NCI-H748 (cell line): Measurements from ENCODE around the gene PLXDC2.

ENCODE experiments used
- DNase-seq: peaks from one replicate; lab custom pipeline; 2025; ENCODE audit not compliant: unreplicated experiment; lab: John Stamatoyannopoulos, UW

Gene PLXDC2

DNA sequence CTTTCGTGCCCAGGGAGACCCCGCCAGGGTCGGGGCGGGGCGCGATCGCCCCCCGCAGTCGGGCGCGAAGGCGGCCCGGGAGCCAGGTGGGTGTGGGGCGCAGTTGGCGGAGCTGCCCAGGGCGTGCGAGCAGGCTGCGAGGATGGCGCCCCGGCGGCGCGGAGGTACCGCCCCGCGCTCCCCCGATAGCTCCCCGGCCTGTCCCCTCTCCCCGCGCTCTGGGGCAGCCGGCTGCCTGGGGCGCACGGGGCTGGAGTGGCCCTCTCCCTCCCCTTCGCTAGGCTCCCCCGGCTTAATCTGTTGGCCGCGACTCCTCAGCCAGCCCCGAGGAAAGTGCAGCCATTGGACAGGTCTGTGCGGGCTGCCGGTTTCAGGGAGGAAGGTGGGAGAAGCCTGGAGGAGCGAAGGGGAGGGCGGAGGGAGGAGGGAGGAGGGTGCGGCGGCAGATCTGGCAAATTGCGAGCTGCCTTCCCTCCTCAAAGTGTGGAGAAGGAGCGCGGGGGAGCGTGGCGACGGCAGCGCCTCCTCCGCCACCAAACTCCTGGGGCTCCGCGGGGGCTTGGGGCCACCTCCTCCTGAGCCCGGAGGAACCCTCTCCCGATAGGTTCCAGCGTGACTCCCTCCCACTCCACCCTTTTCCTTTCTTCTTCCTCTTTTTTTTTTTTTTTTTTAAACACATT, 361 bp upstream of the PLXDC2 start:
- peak; percentile 53 for DNase-seq

DNA sequence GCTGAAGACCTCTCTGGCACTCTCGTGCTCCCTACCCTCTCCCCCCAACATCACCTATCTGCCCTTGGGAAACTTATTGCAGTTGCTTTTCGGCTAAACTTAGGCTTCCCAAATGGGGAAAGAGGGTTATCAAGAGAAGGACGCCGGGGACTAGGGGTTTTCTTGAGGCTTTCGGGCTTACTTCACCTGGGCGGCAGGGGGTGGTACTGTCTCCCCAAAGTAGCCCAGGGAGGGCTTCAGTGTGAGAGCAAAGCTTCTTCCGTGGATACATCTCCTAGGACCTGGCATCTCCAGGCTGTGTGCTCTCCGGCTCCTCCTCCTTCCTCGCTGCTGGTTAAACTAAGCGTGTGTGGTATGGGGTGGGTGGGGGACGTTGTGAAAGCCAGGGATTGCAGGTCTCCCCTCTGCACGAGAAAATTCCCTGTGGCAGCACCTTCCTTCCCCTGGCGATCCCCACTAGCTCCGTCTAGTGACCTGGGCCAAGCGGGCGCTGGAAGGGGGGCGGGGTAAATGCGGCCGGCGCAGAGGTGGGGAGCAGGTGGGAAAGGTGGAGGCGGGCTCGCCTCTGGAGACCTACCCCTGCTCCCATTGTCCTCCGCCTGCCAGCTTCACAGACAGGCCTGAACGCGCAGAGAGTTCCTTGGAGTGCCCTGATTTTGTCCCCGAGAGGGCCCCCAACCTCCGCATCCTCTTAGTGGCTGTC, 1.1 kb downstream of the PLXDC2 start:
- peak; percentile 59 for DNase-seq

DNA sequence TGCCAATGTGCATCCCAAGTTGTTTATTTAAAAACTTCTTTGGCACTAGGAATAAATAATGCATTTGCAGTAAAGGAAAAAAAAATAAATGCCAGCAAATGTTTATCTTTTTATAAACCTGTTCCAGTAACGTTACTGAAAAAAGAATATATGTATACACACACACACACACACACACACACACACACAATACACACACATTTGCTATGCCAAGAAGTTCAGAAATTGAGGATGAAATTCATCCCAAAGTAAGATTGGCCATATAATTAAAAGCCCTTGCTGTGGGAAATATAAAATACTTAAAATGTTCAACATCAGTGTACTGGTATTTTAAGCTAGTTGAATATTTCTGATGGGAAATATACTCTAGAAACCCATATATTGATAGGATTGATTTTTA, 2.6 kb downstream of the PLXDC2 start:
- DNase-seq, result no peak

DNA sequence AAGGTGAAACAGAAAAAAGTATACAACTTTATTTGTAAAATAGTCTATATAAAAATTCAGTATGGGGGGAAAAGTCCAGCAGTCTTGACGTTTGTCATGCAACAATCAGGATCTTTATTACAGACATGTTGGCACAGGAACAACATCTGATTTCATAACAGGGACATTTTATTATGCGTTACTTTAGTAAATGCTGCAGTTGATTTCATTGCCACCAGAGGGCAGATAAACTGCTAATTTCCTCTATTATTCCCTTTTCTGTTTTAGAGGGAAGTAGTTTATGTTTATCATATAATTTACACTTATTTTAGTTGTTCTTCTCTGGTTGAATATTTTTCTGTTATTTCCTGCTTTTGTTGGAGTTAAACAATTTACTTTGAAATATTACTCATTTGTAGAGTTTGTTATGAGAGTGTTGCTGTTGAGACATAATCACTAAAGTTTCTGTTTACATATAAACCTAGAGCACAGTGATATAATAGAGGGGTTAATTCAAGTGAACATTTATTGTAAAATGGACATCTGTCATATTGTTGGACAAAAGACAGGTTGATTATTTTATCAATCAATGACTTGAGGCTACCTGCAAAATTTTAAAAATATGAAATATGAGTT, 3.3 kb downstream of the PLXDC2 start:
- DNase-seq, result peak; percentile 34

DNA sequence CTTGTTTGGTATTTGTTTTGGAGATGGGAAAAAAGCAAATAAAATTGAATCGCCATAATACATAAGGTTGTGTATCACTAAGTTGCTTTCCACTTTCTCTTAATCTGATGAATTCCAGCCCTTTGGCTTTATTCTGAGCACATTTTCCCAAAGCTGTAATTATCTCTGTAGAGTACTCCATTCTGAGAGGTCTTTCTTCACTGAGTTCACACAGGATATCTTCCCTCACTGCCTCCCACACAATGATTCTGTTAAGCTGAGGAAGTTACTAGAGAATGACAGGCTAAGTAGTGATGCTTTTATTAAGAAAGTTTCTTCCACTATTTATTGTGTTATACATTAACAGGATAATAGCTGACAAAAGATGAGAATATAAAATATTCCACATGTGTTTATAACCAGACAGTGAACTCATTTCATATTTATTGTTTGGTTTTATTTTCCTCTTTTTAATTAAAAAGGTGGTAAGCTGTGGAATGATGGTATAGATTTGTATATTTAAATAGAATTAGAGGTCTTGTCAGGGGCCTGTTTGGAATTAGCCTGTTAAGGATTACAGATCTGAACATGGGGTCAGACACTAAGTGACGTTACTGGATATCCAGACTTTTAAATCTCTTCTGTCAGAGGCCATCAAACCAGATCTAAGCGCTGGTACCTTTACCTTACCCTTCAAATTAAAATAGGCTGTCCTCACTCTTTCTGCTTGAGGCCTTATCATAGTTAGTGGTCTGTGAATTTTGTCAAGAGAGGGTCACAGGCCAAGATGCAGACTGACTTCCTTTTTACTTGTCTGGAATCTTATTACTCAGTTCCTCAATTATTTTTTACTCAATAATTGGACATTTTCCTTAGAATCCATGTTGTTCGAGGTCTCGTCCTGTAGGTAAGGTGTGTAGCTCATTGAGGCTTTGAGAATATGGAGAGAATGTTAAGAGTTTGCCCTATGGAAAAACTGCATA, 8.4 kb downstream of the PLXDC2 start:
- DNase-seq, result no peak

DNA sequence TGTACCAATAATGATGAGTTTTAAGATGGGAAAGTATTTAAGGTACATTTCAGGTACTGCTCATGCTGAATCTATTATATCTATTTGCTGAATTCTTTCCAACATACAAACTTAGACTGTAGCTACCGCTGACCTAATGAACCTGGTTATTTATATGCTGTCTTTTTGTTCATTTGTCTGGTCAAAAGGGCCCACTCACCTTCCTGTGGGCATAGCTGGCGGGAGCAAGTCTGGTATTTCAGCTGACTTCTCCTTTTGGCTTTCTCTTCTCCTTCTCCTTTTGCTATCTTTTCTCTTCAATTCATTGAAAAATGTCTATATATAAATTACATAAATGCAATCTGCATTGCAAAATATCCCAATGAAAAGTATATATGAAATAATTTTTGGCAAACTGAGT, 9.5 kb downstream of the PLXDC2 start:
- no peak for DNase-seq

DNA sequence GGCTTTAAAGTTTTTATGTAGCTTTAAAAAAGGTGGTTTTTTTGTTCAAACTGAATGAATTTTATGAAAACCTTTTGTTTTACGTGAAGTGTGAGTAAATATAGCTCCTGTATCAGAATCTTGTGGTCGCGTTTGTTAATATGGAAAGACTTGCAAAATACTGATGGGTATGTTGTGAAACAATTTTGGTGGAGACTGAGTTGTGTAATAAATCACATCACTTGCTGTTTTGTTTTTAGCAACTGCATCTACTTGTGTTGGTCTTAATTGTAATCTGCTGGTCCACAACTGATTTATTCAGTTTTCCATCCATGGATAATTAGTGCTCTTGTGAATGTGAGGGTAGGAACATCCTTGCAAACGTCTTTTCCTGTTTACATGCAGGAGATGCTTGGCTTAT, 10.5 kb downstream of the PLXDC2 start:
- no peak for DNase-seq

DNA sequence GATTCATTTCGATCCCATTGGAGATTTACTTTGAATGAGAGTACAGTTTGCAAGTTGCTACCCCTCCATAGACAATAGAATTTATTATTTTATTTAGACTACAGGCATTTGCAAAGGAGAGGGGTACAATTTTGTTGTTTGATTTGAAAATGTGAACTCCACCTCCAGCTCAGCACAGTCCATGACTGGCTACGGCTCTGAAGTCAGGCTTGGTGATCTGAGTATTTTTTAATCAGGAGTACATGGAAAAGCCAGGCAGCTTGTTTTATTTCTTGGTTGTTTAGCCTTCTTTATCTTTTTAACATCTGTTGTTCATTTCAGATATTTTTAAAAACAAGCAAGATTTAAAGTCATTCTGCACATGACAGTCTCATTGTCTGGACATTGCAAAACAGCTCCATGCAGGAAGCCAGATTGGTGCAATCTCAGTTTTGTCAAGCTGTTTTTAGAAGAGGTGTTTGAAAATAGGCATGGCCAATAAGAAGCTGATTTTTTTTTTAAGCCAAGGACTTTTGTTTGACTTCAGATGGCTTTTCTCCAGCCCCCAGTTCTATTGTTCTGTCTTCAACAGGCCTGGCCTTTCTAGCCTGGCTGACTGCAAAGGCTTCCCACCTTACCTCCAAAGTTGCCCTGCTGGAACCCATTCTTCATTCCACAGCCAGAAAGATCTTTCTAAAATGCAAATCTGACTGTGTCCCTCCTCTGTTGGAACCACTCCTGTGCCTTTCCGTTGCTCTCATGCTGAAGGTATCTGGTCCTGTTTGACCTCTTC, 12.2 kb downstream of the PLXDC2 start:
- DNase-seq, result no peak

DNA sequence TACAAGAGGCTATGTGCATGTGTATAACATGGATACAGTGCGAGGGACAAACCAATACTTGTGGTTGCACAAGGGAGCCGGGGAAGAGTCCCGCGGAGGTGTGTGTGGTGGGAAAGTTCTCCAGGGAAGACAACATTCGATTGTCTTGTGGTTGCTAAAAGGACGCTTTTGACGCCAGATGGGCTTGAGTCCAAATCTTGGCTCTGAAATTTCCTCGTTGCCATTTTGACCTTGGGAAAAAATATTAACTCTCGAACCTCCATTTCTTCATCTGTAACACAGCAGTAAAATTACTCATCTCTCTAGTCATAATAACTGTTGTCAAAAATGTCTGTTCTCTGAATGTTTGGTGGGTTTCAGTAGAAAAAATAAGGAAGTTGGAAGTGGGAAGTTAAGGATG, 16.5 kb downstream of the PLXDC2 start:
- no peak for DNase-seq

DNA sequence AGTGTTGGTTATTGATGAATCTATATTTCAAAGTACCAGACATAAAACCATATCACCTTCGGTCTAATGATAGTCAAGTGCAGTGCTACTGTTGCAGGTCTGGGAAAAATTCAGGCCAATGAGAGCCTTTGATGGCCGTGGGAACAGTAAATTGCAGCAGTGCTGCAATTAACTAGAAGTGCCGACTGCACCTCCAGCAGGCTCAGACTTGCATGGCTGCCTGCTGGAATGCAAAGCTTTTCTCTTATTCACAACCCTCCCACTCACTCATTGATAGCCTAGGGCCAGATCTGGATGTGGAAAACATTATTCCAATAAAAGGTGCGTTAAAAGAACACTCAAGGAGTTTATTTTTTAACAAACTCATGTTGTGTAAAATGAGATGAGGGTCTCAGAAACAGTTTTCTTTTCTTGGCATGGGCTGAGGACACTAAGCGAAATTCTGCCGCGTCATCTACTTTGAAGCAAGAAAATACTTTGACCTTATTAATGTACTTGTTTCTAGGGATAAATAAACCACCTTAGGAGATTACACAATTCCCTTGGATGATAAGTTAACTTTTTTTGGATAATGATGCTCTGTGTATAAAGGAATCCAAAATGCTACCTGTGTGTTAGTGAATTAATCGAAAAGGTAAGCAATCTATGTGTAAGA, 17.1 kb downstream of the PLXDC2 start:
- no peak for DNase-seq

DNA sequence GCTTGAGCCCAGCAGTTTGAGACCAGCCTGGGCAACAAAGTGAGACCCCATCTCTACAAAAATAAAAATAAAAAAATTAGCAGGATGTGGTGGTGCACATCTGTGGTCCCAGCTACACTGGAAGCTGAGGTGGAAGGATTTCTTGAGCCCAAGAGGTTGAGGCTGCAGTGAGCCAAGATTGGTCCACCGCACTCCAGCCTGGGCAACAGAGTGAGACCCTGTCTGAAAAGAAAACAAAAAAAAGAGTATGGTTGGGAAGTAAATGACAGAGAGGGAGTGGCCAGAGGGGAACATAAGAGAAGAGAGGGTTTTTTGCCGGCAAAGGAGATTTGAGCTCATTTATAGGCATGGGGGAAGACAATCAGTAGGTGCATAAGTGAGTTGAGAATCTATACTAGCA, 19.7 kb downstream of the PLXDC2 start:
- DNase-seq, result no peak

DNA sequence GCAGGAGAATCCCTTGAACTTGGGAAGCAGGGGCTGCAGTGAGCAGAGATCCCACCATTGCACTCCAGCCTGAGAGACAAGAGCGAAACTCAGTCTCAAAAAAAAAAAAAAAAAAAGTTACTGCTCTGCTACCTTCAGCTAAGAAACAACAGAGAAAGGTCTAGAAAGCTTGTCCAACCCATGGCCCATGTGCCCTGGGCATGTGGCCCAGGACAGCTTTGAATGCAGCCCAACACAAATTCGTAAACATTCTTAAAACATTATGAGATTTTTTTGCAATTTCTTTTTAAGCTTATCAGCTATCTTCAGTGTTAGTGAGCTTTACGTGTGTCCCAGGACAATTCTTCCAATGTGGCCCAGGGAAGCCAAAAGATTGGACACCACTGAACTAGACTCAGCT, 22.9 kb downstream of the PLXDC2 start:
- no peak for DNase-seq

DNA sequence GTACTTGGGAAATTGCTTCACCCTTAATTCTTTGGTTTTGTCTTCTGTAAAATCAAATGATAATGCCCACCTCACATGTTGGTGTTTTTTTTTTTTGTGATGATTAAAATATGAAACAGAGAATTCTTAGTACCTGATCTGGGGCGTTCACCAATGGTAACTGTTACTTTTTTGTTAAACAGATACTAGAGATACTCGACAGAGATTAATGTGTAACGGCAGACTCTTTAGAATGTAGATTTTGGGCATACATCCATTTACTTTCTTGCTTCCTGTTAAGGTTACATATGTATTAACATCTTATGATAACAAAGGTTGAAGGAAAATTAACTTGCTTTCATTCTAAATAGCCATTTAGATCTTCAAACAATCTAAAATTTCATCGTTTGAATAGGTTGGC, 23.3 kb downstream of the PLXDC2 start:
- no peak for DNase-seq

DNA sequence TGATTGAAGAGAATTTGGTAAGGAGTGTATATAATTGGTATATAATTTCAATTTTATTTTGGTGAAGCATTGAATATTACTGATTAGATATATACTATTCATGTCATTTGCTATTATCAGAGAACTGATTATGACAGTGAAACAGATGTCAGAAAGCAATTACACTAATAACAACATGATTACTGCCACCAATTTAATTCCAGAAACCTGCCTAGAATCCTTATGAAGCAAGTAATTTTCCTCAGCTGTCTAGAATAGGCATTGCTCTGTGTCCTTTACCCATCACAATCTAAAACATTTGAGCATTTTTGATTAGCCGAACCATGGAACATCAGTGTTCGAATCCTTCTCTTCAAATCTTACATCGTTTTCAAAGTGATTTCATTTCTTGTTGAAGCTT, 24.5 kb downstream of the PLXDC2 start:
- DNase-seq, result no peak

DNA sequence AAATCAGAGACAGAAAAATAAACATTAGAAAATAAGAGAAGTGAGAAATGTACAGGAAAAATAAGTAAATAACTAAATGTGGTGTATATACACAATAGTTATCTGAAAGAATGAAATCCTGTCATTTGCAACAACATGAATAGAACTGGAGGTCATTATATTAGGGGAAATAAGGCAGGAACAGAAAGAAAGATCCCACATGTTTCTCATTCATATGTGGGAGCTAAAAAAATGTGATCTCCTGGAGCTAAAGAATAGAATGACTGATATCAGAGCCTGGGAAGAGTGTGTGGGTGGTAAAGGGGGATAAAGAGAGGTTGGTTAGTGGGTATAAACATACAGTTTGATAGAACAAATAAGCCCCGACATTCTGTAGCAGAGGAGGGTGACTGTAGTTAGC, 27.3 kb downstream of the PLXDC2 start:
- no peak for DNase-seq

DNA sequence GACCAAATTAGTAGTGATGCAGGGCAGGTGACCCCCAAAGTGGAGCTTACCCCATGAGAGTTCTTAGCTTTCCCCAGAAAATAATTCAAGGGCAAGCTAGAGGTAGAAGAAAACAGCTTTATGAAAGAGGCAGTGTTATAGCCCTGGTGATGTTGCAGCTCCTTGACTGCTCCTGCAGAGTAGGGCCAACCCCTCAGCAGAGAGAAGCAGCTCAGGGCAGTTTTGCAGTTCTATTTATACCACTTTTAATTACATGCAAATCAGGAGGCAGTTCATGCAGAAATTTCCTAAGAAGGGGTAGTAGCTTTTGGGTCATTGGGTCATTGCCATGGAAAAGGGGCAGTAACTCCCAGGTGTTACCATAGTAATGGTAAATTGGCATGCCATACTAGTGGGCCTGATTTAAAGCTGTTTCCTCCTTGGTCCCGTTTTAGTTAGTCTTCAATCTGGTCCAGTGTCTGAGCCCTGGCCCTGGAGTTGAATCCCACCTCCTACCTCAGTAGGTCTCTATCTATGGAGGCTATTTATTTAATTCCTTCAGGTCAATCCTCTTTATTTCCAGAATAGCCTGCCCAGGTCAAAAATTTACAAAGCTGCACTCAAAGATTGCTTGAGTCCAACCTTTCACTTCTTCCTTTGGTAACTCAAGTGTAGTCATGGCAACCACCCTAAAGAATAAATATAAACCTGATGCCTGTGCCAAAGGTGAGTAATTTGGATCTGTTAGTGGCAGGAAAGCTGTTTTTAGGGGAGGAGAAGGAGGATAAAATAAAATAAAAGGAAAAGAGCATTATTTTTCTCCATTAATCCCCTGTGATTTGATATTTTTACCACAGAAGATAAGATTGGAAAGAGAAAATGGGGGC, 29.5 kb downstream of the PLXDC2 start:
- DNase-seq, result peak; percentile 37

DNA sequence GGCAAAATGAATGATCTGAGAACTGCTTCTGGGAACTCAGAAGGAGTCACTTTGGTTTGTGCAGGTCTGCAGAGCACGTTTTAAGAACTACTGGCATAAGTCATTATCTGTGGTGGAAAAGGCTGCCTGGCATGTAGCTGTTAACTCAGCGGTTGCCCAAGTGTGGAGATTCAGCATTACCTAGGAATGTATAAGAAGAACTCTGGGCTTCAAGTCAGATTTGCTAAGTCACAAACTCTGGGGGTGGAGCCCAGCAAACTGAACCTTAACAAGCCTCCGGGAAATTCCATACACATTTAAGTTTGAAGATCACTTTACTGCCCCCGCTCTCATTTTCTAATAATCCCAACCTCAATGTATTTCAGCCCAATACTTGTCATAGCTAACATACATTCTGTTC, 31.1 kb downstream of the PLXDC2 start:
- no peak for DNase-seq

DNA sequence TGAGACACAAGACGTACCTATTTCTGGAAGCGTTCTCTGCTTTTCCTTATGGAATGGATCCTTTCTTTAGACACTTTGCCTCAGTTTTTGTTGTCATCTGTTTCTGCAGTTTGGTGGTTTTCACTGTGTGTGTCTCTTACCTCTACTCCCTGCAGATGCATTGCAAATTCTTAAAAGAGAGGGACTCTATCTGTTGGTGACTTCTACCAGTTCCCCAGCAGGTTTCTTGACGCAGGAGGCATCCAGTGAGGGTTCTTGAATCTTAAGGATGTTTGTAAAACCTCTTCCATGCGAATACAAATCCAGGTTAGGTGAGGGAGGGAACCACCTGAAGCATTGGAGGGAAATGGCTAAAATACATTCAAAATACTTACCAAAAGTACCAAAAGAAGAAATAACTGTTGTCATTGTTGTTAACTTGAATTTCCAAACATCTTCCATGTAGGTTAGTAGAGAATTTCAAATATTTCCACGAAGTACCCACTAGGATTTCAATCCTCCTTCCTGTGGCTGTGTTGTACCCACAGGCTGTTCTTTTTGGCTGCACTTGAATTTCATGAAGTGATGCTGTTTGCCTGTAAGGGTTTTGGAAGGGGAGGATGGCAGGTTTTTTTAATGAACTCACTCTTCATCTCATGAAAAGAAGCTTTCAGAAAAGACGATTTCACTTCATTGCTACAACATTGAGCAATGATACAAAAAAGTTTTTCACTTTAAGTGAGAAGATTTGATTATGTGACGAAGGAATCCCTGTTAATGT, 32.2 kb downstream of the PLXDC2 start:
- DNase-seq, result no peak
